Measurements from ENCODE around the gene PCDH10.

PCDH10 gene, protein sequence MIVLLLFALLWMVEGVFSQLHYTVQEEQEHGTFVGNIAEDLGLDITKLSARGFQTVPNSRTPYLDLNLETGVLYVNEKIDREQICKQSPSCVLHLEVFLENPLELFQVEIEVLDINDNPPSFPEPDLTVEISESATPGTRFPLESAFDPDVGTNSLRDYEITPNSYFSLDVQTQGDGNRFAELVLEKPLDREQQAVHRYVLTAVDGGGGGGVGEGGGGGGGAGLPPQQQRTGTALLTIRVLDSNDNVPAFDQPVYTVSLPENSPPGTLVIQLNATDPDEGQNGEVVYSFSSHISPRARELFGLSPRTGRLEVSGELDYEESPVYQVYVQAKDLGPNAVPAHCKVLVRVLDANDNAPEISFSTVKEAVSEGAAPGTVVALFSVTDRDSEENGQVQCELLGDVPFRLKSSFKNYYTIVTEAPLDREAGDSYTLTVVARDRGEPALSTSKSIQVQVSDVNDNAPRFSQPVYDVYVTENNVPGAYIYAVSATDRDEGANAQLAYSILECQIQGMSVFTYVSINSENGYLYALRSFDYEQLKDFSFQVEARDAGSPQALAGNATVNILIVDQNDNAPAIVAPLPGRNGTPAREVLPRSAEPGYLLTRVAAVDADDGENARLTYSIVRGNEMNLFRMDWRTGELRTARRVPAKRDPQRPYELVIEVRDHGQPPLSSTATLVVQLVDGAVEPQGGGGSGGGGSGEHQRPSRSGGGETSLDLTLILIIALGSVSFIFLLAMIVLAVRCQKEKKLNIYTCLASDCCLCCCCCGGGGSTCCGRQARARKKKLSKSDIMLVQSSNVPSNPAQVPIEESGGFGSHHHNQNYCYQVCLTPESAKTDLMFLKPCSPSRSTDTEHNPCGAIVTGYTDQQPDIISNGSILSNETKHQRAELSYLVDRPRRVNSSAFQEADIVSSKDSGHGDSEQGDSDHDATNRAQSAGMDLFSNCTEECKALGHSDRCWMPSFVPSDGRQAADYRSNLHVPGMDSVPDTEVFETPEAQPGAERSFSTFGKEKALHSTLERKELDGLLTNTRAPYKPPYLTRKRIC

DNA sequence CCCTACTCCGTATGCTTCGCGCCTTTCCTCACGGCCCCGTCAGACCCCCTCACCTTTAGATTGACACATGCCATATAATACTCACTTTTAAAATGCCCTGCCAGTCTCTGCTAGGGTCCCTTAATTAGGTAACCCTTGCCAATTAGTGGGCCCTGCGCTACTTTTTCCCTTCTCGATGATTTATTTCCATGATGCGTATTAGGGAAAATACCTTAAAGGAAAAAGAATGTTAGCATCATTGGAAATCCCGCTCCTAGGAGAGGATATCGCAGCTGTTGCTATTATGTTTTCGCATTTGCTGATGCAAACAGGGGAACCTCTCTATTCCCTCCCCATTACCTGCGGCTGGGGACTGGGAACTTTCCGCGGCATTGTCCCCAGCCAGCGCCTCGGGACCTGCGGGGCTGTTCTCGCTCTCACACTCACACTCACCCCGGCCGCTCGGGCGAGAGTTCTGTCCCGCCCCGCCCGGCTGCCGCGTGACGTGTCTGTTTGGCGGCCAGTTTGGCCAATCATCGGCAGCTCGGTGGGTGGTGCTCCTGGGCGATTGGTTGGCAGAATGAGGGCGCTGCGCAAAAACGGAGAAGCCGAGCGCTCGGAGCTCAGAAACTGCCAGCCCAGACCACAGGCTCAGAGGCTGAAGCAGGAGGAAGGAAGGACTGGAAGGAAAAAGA lies at the start of gene PCDH10:
TSS of gene PCDH10 (plus strand) at position 605 of the 674 bp plus-strand sequence. CDS start 847 bp downstream, outside the sequence.
- no peak for FAIRE-seq

DNA sequence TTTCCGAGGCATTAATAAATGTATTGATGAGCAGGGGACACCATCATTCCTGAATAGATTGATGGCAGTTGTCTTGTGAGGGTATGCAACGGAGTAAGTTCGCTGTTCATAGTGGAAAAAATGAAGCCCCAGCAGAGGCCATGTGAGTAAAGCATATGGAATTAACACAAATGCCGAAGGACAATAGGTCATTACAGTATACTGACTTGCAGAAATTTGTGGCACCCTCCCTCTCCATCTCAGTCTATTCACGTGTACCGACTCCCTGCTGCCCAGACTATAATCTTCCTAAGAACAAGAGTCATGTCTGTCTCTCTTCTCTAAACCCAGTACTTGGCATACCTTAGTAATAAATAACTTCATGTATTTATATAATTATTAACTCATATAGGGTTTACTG lies 47.1 kb upstream of the PCDH10 start:
- FAIRE-seq = no peak

DNA sequence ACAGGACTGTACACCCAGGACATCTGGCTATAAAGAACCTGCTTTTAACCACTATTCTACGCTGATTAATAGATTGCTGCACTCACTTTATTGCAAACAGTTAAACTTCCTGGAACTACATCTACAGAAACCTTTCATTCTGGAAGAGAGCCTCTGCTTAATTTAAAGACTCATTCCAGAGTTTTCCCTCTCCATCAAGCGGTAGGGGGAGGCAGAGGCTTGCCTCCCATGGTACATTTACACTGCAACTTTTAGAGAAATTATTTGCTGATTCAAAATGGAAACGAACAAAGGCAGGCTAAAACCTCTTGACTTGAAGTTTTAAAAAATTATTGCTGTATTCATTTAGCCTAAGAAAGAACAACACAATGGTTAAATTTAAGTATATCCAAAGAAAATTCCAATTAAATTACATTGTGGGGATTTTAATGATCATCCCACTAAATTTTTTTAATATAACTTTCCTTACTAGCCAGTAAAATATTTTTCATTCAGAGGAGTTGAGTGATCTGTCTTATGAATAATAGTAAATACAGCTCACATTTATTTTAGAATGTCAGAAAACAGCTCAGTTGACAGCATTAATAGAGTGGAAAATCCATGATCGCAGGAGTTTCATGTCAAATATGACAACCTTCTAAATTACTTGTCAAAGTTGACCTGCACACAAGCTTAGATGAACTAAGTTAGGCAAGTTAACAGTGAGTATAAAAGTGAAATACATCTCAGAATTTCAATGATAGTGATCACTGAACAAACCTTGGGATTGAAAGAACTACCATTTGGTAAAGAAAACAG lies 46.3 kb upstream of the PCDH10 start:
- FAIRE-seq = no peak

GRCh38 chr4:133112641-133113040 lies 36.5 kb upstream of the PCDH10 start:
- no peak for FAIRE-seq

GRCh38 chr4:133124746-133125145 lies 24.3 kb upstream of the PCDH10 start:
- FAIRE-seq = no peak

GRCh38 chr4:133127500-133127899 lies 21.6 kb upstream of the PCDH10 start:
- FAIRE-seq = no peak

- no peak for FAIRE-seq
These were observed 19.9 kb upstream of the PCDH10 start for GRCh38 chr4:133129237-133129636.

GRCh38 chr4:133130171-133130570 lies 18.9 kb upstream of the PCDH10 start:
- FAIRE-seq = no peak

GRCh38 chr4:133131829-133132460 lies 17.1 kb upstream of the PCDH10 start:
- no peak for FAIRE-seq

- FAIRE-seq = no peak
These were observed 12.3 kb upstream of the PCDH10 start for GRCh38 chr4:133136833-133137232.

- FAIRE-seq = peak; percentile 75
These were observed 11.5 kb upstream of the PCDH10 start for GRCh38 chr4:133137571-133137970.

DNA sequence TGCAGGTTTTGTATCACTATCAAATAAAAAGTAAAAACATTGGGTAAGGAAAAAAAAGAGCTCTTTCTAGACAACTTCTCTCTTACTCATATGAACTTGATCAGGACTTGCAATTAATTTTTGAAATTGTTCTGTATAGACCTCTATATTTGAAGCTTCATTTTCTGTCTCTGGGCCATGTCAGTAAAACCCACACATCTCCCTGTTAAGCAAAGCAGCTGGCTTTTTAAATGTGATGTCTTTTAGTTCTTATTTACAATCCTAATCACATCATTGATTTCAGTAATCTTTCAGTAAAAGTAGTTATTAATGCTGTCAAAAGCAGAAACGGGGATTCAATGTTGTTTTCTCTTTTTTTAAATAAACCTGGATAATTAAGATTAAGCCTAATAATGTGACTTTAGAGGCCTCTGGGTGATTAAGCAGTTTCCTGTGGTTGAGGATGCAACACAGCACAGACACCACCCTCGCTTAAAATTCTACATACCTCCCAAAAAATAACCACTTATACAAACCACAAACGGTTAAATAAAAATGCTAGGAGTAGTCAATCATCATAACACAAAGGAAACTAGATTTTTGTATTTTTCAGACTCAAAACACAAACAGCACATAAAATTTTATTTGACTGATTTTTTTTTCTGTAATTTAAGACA lies 5.2 kb upstream of the PCDH10 start:
- FAIRE-seq = no peak

GRCh38 chr4:133145241-133145640 lies 3.9 kb upstream of the PCDH10 start:
- FAIRE-seq = no peak

DNA sequence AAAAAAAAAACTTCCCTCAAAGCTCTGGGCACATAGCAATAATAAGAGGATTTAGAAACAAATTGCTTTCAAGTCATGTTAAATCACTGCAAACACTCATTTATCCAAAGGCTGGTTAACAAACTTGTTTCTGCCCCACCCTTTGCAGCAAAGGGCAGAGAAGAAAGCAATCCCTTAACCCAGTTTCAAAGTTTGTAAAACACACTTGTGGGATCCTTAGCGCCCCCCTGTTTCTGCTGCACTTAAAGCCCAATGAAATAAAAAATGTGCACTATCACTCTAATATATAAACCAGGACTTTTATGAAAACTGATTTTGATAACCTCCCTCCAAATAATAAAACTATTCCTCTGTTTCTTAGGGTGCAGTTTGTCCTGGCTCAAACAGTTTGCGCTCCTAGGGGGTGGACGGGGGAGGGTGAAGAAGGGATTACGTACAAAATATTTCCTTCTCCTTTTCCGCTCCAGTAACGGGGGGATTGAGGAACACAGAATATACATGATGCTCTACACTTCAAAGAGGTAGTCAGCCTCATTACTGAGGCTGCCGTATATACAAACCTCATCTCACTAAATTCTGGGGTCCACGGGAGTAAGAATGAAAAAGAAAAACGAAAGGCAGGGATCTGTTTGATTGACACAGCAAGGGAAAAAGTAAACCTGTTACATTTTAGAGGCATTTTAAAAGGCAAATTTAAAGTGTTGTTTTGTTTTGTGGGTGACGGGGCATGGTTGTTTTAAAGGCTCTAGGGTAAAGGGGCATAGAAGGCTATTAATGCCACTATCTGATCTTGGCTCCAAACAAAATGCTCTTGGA lies 3.1 kb upstream of the PCDH10 start:
- FAIRE-seq = no peak

- no peak for FAIRE-seq
These were observed 2.4 kb upstream of the PCDH10 start for GRCh38 chr4:133146574-133147241.

DNA sequence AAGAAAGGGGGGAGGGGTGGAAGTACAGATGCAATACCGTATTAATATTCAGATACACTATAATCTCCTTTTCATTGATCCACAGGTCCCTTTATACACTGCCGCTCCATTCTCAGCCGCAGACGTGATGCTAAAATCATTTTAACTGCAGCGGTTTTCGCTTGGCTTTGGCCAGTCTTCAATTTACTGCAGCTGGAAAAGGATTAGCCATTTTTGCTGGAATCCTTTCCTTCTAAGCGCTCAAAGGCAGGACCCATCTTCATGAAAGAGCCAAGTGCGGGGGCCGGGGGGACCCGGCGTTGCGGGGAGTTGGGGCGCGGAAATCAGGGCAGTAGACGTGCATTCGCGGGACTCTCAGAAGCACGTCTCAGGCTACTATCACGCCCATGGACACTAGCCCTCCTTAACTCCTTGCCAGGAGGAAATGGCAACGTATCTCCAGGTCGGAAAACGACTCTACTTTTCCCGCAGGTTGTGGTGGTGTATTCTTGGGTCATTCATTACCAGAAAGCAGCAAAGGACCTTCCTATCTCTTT lies 1.7 kb upstream of the PCDH10 start:
- FAIRE-seq = no peak

GRCh38 chr4:133147921-133148689 lies 989 bp upstream of the PCDH10 start:
- no peak for FAIRE-seq

DNA sequence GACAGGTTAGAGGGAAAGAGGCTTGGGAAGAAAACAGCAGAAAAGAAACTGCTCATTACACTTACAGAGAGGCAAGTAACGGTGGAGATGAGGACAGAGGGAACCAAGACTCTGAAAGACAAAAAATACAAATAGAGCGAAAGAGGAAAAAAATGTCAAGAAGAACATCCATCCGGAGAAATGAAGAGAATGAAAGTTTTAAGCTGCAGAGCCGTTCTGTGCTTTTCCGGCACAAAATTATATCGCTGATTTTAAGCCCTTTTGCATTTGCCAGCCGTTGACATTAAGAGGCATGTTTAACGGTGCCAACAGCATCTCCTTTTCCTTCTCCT lies 236 bp downstream of the PCDH10 start:
- FAIRE-seq = no peak
